ENCODE measurements around the gene SKA1.

The SKA1 gene

GRCh38 chr18:50374753-50375391 lies at the start of gene SKA1:
SKA1 (plus strand) TSS chr18:50375046; CDS start chr18:50375831, 785 bp downstream.
- peak; percentile 97 for DNase-seq

DNA sequence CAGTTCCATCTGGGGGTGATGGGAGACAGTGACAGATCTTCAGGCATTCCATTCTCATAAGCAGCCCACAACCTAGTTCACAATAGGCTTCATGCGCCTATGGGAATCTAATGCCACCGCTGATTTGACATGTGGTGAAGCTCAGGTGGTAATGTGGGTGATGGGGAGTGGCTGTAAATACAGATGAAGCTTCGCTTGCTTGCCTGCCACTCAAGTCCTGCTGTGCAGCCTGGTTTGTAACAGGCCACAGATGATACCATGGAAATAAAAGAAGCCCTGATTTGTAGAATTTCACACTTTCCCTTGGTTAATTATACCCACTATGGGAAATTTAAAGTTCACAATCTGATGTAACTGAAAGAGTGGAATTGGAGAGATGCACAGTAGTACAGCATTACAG lies 46.9 kb upstream of the SKA1 start:
- no peak for DNase-seq

- DNase-seq = no peak
These were observed 44.7 kb upstream of the SKA1 start for GRCh38 chr18:50330176-50330575.

DNA sequence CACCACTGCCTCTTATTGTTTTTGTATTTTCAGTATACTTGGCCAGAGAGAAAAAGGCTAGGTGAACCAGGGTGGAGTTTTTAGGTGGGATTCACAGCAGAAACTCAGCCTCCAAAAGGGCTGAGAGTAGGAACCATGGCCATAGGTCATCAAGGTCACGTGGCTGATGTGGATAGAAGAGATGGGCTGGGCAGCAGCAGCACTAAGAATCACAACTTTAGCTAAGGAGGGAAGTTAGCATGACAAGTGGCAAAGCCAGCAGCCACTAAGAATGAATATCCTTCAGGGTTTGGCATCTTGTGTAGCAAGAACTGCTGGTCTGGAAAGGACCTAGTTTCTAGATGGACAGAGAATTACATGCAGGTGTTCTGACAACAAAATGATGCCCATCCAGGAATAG lies 43.2 kb upstream of the SKA1 start:
- DNase-seq = no peak

- DNase-seq = no peak
These were observed 40.2 kb upstream of the SKA1 start for GRCh38 chr18:50334546-50335152.

DNA sequence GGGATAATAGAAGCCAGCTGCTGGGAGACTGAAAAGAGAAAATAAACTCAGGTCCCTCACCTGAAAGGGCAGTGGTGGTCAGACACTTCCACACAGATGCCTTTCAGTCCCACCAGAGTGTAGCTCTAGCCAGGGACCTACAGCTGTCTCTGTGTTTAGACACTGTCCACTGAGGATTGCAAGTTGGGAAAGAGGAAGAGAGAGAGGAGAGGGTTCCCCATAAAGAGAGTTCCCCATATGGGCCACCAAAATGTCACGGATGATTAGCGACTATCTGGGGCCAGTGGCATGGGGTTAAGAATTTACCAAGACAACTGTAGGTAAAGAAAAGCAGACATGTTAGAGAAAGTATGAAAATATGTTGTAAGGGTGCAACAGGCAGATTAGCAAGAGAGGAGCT lies 36.7 kb upstream of the SKA1 start:
- no peak for DNase-seq

GRCh38 chr18:50338715-50339114 lies 36.1 kb upstream of the SKA1 start:
- DNase-seq = no peak

GRCh38 chr18:50340078-50340477 lies 34.8 kb upstream of the SKA1 start:
- no peak for DNase-seq

DNA sequence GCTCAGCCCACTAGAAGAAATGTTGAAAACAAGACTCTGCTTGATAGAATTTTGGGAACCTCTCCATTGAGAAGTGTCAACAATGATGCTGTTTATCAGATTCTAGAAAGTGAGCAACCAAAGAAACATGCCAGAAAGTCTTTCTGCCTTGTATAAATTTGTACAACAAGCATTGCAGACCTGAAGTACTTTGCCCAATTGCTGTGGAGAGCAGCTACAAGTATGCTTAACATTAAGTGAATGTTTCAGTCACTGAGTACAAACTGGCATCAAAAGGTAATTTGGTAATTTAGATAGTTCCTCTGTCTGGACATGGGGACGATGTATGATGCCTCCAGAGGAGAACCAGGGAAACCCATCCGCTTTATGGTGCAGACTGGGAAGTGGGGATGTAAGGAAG lies 33.4 kb upstream of the SKA1 start:
- DNase-seq = no peak

DNA sequence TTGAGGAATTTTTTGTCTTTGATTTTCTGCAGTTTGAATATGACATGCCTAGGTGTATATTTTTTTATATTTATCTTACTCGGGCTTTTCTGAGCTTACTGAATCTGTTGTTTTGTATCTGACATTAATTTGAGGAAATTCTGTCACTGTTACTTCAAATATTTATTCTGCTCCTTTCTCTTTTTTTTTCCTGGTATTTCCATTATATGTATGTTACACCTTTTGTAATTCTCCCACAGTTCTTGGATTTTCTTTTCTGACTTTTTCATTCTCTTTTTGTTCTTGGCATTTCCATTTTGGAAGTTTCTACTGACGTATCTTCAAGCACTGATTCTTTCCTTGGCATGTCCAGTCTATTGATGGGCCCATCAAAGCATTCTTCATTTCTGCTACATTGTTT lies 24.1 kb upstream of the SKA1 start:
- DNase-seq = no peak

GRCh38 chr18:50356036-50356945 lies 18.6 kb upstream of the SKA1 start:
- DNase-seq = no peak

DNA sequence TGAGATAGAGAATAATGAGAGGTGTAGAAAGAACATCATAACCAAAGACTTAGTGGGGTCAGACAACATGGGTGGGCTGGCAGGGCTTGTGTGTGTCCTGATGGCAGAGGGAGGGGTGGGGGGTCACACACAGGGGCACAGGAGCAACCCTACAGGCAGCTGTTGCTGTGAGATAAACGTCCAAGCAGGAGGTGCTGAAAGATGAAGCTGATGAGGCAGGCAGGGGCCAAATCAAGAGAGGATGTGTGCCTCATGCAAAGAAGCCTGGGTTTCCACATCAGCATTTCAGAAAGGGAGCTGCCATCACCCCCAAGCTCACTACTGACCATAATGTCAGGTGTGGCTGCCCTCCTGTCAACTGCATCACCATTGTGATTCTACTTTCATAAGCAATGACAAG lies 16.0 kb upstream of the SKA1 start:
- DNase-seq = no peak

- DNase-seq = no peak
These were observed 15.0 kb upstream of the SKA1 start for GRCh38 chr18:50359806-50360205.

DNA sequence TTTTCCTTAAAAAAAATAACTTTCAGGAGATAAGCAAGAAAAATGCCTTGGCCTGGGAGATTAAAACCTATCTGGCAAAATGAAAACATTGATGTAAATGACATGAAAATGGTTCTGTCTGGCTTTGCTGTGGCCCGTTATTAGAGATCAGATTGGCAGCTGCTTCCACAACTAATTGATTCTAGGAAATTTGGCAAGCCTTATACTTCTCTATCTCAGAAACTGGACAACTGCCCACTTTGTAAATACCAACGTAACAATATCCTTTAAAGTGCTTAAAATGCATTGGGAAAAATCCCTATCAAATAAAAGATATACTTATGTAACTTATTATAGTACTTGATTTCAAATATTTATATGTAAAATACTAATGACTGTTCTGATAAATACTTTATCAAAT lies 14.2 kb upstream of the SKA1 start:
- DNase-seq = no peak

DNA sequence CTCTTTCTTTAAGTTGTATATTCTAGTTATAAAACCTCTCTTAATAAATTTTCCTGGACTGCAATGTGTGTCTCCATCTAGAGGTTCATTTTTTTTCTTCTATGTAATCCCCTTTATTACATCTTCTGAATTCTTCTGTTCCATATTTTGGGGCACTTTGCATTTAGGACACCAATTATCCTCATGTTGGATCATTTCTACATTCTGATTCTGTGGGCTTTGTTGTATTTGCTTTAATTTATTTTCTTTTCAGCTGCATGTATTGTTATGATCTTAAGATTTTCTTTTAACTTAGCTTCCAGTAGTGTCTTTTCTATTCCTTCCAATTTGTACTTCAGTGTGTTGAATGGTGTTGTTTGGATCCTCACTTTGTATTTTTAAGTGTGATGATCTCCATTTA lies 5.2 kb upstream of the SKA1 start:
- no peak for DNase-seq

GRCh38 chr18:50372743-50373142 lies 2.1 kb upstream of the SKA1 start:
- DNase-seq = no peak

GRCh38 chr18:50373561-50374219 lies 1.2 kb upstream of the SKA1 start:
- no peak for DNase-seq

DNA sequence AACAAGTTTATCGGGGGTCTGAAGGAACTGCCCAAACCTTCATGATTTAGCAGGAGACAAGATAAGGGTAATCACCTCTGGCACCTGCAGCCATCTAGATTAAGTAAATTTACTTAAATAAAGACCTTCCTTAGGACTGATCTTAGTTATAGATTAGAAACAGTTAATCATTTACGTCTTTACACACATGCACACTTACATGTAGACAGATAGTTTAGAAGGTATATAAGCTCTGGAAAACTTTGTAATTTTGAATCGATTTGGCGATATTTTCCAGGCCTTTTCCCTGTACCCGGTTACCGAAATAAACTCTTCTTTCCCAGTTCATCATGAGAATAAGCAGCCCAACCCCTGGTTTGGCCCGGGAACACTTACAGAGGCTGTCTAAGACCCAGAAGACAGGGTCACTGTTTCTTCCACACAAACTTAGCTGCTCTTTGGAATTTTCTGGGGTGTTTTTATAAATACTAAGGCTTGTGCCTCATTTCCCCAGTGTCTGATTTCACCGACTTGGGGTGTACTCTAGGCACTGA lies 560 bp upstream of the SKA1 start:
- DNase-seq = no peak

DNA sequence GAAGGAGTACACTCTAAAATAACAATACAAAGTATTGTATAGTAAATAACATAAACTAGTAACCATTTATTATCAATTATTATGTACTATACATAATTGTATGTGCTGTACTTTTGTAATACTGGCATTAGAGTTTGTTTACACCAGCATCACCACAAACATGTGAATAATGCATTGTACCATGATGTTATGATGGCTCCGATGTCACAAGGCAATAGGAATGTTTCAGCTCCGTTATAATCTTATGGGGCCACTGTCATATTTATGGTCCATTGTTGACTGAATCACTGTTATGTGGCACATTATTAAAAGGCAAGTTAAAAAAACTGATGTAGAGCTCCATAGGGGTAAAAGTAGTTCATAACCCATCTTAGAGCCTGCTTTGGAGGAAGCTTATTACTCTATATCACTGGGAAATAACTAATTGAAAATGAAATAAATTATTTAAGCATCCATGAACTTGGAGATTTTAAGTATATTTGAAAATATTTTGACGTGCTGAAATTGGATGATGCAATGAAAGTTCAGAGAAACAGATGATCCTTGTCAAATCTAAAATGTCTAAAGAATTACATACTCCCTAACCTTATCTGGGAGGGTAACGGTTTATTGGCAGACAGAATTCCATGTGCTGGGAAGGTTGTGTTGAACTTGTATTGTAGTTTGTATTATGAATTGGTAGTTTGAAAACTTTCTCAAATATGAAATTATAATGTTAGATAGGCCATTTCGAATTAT lies 2.4 kb downstream of the SKA1 start:
- DNase-seq = no peak

- no peak for DNase-seq
These were observed 14.1 kb downstream of the SKA1 start for GRCh38 chr18:50388988-50389387.

- no peak for DNase-seq
These were observed 19.0 kb downstream of the SKA1 start for GRCh38 chr18:50393802-50394201.

- no peak for DNase-seq
These were observed 20.2 kb downstream of the SKA1 start for GRCh38 chr18:50395093-50395492.

Data from activated effector memory CD4-positive, alpha-beta T cell treated with anti-CD3 and anti-CD28 coated beads, Interleukin-2, amount 50 U/mL, for 16 hours (primary cell).